Prostate gland (tissue), 2 donors: ENCODE results near the gene PLXNB3.
"Not testable (repeated sequence)": the region's sequence is repeated elsewhere in the genome, so short reads cannot be mapped to it uniquely, and the experiment has no call there.

ENCODE experiments used
- CTCF ChIP-seq, 4 experiments: fragments of 200-600 bp in 2 of 4; fragments of 450-650 bp in 2 of 4; sonication (generic) in 2 of 4; IDR thresholded peaks; 1 replicate in 3 of 4; 2 replicates in 1 of 4; pipeline ENCODE4 v1.5.1; 2016 to 2019; ENCODE audit warnings: antibody characterized with exemption in 4 of 4, mild to moderate bottlenecking in 2 of 4, moderate library complexity in 2 of 4
- POLR2A ChIP-seq: fragments of 450-650 bp; IDR thresholded peaks from one replicate; pipeline ENCODE4 v1.6.1; 2016; ENCODE audit warnings: antibody characterized with exemption, mild to moderate bottlenecking
- POLR2AphosphoS5 ChIP-seq: sonication (generic); formaldehyde crosslinking; IDR thresholded peaks from one replicate; pipeline ENCODE4 v1.6.1; 2017; ENCODE audit warnings: antibody characterized with exemption

- TF ChIP-seq POLR2A; CTCF (IDR thresholded peaks at IDR 0.05); POLR2AphosphoS5: not testable (repeated sequence)
Observed at GRCh38 chrX:153743468-153744209, 20.4 kb upstream of the PLXNB3 start.
